ENCODE results near the gene GSAP. TPM values are rescaled to one million over a fixed set of nuclear protein-coding genes. Genes with fewer than 3 reads are reported as not detected.
"Not testable (repeated sequence)": the region's sequence is repeated elsewhere in the genome, so short reads cannot be mapped to it uniquely, and the experiment has no call there.

GSAP gene
- total and polyA plus RNA-seq, 2 donors (not counting 3 experiments of a cell fraction or from before 2014, with no cell fraction given) = 2.3 to 5.8 TPM

GRCh38 chr7:77346441-77346840, 69.7 kb downstream of the GSAP start:
- intact Hi-C loops (cut with micrococcal nuclease) (loop anchor here (5.0 kb wide), 1 partner anchor 66 kb away; no protein-coding TSS in a partner anchor), dilution Hi-C loops (cut with MboI; ENCODE audit: extremely low pct_ligation_motif_present, low sequenced_read_pairs) (no loop called here)
- peaks cover 16% of the 10 kb centered on the region for H3K4me1 ChIP-seq (ENCODE audit: control insufficient read depth, extremely low read depth, insufficient read depth, low read length)
- H3K4me3 ChIP-seq (replicated peaks in 1 of 3; ENCODE audit: insufficient read depth in 1 of 3, low read depth in 1 of 3, low read length in 3 of 3) = no peak overlapping the region
- TF ChIP-seq CTCF (IDR thresholded peaks at IDR 0.05; ENCODE audit: extremely low read depth in 1 of 2, insufficient read depth in 1 of 2, low read depth in 1 of 2, low read length in 2 of 2) (no peak), JUN (IDR thresholded peaks at IDR 0.05; ENCODE audit: borderline replicate concordance, insufficient read depth, insufficient read length, low read depth) (no peak), EZH2 (IDR thresholded peaks at IDR 0.05; ENCODE audit: borderline replicate concordance, low read depth, low read length, severe bottlenecking) (no peak), MYC (IDR thresholded peaks at IDR 0.05; ENCODE audit: low read depth, low read length) (no peak), POLR2A (IDR thresholded peaks at IDR 0.05; ENCODE audit: low read depth, low read length) (no peak), GATA2 (IDR thresholded peaks at IDR 0.05; ENCODE audit: insufficient read depth, insufficient read length, low read depth, low read length) (no peak), FOS (IDR thresholded peaks at IDR 0.05; ENCODE audit: borderline replicate concordance, insufficient read depth, low read length) (no peak), POLR2AphosphoS5 (IDR thresholded peaks at IDR 0.05; ENCODE audit: insufficient read depth, low read depth, low read length) (no peak), MAX (IDR thresholded peaks at IDR 0.05; ENCODE audit: insufficient read depth, insufficient read length) (no peak)
- H3K27me3 ChIP-seq (ENCODE audit: control insufficient read depth in 2 of 2, insufficient read depth in 2 of 2, low read length in 2 of 2) = no peaks in the 10 kb centered on the region
- DNase-seq (ENCODE audit: low read depth, low spot score) (no peak), FAIRE-seq (no peak)
- no peaks in the 10 kb centered on the region for H3K36me3 ChIP-seq (ENCODE audit: control insufficient read depth in 2 of 2, extremely low read depth in 1 of 2, insufficient read depth in 2 of 2, low read length in 2 of 2)
- no TSS peak for BruUV-seq (replicated peaks)
- no peak overlapping the region for H3K9ac ChIP-seq (replicated peaks; ENCODE audit: extremely low read depth, insufficient read depth, low read length)
- H4K20me1 ChIP-seq (replicated peaks; ENCODE audit: control insufficient read depth, extremely low read depth, insufficient read depth, low read length) = no peaks in the 10 kb centered on the region
- no peaks in the 10 kb centered on the region for H3K9me3 ChIP-seq (replicated peaks; ENCODE audit: control insufficient read depth, insufficient read depth, low read length)
- H3K79me2 ChIP-seq (ENCODE audit: control insufficient read depth, insufficient read depth, low read length) = no peaks in the 10 kb centered on the region
- ChIA-PET CTCF (interaction anchor here (1.7 kb wide), 1 partner anchor 15 kb away, joined by 6 read pairs; no protein-coding TSS in a partner anchor), POLR2A (no interaction called here)
- no peak overlapping the region for H2AFZ ChIP-seq (ENCODE audit: low read depth, low read length)
- H3K9me1 ChIP-seq (replicated peaks; ENCODE audit: control insufficient read depth, extremely low read depth, insufficient read depth, low read length) = no peaks in the 10 kb centered on the region
- H3K4me2 ChIP-seq (ENCODE audit: insufficient read depth, low read length) = no peak overlapping the region
- no peak overlapping the region for H3K27ac ChIP-seq (ENCODE audit: insufficient read depth, low read depth, low read length)

- DNase-seq (ENCODE audit: low read depth, low spot score); H3K9ac ChIP-seq (replicated peaks; ENCODE audit: extremely low read depth, insufficient read depth, low read length); dilution Hi-C loops (cut with MboI; ENCODE audit: extremely low pct_ligation_motif_present, low sequenced_read_pairs); H3K27ac ChIP-seq (ENCODE audit: insufficient read depth, low read depth, low read length); FAIRE-seq; H4K20me1 ChIP-seq (replicated peaks; ENCODE audit: control insufficient read depth, extremely low read depth, insufficient read depth, low read length); H3K36me3 ChIP-seq (ENCODE audit: control insufficient read depth in 2 of 2, extremely low read depth in 1 of 2, insufficient read depth in 2 of 2, low read length in 2 of 2); H3K9me1 ChIP-seq (replicated peaks; ENCODE audit: control insufficient read depth, extremely low read depth, insufficient read depth, low read length); H3K27me3 ChIP-seq (ENCODE audit: control insufficient read depth in 2 of 2, insufficient read depth in 2 of 2, low read length in 2 of 2); H3K9me3 ChIP-seq (replicated peaks; ENCODE audit: control insufficient read depth, insufficient read depth, low read length); BruUV-seq (replicated peaks); H3K4me3 ChIP-seq (replicated peaks in 1 of 3; ENCODE audit: insufficient read depth in 1 of 3, low read depth in 1 of 3, low read length in 3 of 3); POLR2A ChIA-PET; H3K4me2 ChIP-seq (ENCODE audit: insufficient read depth, low read length); H2AFZ ChIP-seq (ENCODE audit: low read depth, low read length); H3K79me2 ChIP-seq (ENCODE audit: control insufficient read depth, insufficient read depth, low read length): not testable (repeated sequence)
- H3K4me1 ChIP-seq (ENCODE audit: control insufficient read depth, extremely low read depth, insufficient read depth, low read length) = peaks cover 15% of the 10 kb centered on the region
- intact Hi-C loops (cut with micrococcal nuclease) = loop anchor here (5.0 kb wide), 1 partner anchor 67 kb away; no protein-coding TSS in a partner anchor
- CTCF ChIA-PET = interaction anchor here (1.7 kb wide), 1 partner anchor 14 kb away, joined by 6 read pairs; no protein-coding TSS in a partner anchor
Measured at GRCh38 chr7:77345426-77345825, 70.7 kb downstream of the GSAP start.

All from endothelial cell of umbilical vein (primary cell).